HG02884 (cell line): Measurements from ENCODE around the gene PITX2.

Source experiments
- ATAC-seq: cut with Tn5 transposase; IDR thresholded peaks from one replicate; pipeline ENCODE4 v1.9.1; 2021; ENCODE audit warnings: mild to moderate bottlenecking, moderate library complexity; ENCODE audit not compliant: unreplicated experiment

PITX2 gene

DNA sequence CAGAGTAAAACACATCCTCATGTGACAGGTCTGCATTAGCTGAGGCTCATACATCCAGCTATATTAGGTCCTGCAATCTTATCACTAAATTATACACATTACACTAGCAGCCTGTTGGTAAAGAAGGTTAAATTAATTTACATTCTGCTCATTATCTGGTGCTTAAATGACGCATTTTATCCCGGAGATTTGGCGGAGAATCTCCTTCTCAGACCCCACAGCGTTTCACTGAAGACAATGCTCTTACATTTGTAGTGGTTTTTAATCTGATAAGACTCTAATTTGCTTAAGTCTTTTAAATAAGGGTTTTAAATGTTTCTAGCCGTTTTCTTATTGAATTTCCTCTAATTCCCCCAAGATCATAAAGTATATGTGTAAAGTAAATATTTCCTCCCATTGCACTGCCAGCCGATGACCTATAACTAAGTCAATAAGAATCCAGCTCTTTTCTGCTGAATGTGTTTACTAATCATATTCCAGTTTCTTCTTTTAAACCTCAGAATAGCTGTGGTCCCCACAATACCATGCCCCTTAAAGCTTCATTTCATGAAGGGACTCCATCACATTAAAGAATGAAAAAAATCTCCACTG, 2.1 kb upstream of the PITX2 start:
- no peak for ATAC-seq

DNA sequence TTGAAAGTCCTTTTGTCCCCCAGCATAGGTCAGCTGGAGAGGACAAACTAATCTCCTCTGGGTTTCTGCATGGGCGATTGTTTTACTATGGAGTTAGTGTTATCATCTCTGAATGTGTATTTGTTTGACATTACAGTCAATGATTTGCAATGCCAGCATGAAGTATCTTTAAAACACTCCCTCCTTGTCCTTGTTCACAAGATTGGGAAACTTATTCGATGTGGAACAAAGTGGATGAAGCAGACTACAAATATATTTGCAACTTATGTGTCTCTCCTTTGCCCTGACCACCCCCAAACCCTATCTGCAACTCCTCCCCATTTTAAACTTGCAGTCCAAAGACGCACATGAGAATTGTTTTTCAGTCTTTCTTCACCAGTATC, 1.5 kb upstream of the PITX2 start:
- ATAC-seq, result no peak

DNA sequence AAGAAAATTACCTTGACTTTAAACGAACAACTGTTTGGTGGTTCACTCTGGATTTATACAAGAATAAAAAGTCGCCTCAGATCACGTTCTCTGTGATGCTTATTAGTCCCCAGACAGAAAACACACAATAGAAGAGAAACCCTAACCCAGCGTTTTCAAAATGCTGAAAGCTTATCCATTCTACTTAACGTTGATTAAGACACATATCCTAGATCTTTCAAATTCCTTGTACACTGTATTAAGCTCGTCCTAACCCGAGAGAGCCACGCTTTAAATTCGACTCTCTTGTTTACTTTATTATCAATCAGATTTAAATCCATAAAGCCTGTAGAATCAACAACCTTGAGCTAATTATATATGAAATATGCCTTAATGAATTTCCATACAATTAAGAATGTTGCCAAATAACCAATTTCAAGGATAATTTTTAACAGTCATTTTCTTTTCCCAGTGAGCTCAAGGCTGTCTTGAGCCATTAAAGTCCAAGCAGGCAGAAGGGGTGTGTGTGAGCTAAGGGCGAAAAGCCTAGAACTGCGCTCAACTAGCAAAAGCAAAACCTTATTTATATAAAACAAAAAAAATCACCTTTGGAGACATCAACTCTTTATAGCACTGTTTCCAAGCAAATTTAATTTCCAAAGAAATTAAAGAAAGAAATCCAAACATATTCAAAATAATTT, 981 bp upstream of the PITX2 start:
- no peak for ATAC-seq

DNA sequence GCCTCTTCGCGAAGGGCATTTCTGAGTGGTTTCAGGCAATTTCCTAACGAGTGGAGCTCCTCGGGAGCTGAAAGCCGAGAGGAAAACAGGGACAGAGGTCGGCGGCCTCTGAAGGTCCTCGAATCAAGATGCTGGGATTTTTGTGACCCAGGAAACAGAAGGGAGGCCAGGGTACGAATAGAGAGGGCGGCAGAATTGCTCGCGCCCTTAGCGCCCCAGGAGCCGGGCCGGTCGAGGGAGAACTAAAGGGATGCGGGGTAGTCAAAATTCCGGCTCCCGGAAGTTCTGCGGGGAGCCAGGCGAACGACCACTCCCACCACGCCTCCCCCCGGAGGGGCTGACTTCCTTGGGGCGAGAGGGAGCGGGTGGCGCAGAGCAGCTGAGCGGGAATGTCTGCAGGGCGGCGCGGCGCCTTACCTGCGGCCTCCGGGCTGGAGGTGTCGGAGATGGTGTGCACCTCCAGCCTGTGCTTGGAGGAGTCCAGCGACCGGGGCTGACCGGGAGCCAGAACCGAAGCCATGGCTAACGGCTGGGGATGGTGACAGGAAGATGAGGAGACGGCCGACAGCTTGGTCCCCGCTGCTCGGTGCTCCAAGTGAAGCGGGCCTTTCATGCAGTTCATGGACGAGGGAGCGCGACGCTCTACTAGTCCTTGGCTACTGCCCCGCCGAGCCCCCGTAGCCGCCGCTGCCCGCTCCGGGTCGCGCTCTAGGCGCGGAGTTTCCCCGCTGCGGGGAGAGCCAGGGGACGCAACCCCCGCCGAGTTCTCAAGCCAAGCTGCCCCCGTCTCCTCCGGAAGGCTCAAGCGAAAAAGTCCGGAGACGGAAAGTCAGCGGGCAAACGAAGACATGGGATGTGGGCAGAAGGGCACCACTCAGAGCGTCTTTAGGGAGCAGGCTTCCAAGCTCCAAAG, 782 bp downstream of the PITX2 start:
- no peak for ATAC-seq

DNA sequence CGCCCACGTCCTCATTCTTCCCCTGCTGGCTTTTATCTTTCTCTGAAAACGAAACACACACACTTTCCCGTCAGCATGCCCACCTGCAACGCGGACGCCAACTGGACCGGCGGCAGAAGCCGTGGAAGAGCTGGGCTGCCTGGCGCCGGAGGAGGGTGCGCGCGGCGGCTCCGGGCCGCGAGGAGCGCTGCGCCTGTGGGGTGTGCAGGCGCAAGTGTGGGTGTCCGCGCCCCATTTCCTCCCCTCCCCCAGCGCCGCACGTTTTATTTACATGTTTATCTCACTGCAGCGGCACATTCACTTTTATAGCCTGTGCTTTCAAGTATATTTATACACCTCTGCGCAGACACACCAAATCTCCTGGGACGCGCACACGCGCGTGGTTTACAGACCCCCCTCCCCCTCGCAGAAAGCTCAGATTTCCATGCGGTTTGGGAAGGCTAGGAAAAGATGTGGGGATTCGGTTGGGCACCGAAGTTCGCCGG, 1.5 kb downstream of the PITX2 start:
- ATAC-seq, result no peak

DNA sequence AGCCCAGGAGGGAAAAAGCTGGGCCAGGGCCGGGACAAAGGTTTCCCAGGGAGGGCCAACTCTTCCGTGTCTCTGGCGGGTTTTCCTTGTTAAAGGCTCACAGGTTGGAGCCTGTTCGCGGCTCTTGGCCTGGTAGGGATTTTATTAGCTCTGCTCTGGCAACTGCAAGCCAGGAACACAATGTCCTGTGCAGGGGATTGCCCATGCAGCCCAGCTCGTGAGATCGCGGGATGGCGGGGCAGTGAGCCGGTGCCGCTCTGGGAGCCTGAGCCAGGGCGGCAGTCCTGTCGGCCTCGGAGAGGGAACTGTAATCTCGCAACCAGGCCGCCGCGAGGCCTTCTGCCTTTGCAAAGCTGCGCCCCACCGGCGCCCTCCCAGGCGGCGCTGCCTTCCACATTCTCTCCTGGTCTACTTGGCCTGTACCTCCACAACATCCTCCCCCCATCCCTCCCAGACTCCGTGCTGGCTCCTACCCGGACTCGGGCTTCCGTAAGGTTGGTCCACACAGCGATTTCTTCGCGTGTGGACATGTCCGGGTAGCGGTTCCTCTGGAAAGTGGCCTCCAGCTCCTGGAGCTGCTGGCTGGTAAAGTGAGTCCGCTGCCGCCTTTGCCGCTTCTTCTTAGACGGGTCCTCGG, 2.1 kb downstream of the PITX2 start:
- no peak for ATAC-seq

DNA sequence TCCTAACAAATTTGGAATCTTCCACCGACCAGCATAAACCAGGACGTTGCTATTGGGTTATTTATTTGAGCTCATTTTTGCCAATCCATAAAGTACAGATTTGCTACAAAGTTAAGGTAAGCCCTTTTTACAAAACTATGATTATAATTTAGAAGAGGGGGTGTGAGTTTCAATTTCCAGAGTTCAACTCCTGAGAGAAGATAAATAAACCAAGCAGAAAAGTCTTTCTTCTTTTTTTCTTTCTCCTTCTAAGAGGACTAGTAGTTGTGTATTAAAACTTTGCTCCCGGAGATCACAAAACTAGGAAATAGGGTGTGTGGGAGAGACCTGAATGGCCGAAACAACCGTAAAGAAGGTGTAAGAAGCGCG, 2.6 kb downstream of the PITX2 start:
- no peak for ATAC-seq

DNA sequence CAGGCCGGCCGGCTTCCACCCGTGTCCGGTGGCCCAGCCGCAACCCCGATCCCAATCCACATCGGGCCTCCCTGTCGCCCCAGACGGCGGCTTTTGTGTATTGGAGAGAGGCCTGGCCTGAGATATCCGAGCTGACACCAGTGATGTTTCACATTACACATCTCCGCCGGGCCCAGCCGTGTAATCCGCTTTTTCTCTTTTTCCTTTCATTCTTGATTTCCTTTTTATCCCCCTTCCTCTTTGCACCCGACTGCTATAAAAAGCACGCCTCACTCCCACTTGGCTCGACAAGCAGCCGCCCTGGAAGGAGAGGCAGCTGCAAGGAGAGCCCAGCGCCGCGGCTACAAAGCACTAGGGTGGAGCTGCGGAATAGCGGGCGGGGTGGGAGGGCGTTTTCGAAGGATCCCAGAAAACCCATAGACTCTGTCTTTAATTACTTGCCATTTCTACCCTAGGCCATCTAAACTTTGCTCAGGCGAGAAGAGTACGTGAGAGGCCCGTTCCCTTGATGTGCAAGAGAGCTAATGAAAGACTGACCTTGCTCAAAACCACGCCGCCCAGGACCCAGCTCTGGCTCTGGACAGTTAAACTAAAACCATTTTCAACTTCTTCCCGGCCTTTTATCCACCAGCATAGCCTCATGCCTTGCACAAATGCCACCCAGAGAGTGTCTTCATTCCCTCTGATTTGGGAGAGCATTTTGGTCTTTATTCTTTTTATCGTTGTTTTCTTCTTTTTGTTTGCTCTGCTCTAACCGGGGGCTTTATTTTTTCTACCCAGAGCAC, 3.2 kb downstream of the PITX2 start:
- ATAC-seq, result no peak

DNA sequence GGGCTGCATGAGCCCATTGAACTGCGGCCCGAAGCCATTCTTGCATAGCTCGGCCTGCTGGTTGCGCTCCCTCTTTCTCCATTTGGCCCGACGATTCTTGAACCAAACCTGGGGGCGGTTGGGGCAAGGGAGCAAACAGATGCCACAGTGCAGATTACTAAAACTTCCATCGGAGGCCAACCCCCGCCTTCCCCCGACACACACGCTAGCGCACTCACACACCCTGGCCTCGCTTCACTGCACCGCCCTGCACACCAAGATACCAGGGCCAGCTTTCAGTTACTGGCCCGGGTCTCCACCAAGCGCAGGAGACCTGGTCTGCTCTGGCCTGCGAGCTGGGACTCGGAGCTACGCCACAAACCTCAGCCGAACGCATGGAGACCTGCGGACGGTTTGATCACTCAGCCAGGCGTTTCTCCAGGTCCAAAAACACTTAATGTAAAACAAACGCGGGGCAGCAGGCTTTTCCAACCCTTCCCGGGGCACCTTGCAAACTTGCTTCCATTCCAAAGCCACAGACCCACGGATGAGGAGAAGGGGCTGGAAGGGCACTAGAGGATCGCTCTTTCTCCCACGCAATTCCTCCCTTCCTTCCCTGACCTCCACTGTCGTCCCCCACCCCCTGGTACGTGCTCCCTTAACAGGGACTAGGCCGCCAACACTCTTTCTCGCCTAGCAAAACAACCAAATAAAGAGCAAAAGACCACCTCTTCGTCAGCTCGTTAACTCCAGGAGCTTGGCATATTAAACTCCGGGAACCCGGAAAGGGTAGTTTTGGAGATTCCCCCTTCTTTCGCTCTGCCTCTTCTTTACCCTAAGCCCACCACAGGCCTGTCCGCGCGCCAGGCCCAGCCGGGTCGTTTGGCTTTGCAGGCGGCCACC, 4.1 kb downstream of the PITX2 start:
- ATAC-seq, result no peak

DNA sequence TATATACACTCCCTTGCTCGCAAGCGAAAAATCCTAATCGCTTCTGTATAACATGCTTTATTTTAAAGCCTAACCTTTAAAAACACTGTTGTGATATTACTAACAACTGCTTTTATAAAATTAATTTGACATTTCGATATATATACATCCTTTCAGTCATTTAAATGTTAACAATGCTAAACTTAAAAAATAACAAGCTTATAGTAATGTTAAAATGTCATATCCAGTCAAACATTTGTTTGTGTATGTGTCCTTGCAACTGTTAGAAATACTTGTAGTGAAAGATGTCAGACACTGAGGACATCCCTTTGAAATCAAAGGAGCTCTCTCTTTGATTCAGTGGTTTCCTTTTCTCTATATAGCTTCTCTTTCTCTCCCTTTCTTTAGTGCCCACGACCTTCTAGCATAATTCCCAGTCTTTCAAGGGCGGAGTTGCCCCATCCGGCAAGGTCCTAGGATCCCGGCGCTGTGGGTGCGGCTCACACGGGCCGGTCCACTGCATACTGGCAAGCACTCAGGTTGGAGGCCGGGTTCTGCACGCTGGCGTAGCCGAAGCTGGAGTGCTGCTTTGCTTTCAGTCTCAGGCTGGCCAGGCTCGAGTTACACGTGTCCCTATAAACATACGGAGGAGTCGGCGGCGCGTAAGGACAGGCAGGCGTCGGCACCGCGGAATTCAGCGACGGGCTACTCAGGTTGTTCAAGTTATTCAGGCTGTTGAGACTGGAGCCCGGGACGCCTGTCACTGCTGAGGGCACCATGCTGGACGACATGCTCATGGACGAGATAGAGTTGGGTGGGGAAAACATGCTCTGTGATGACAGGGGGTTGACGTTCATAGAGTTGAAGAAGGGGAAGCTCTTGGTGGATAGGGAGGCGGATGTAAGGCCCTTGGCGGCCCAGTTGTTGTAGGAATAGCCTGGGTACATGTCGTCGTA, 5.0 kb downstream of the PITX2 start:
- ATAC-seq, result no peak

DNA sequence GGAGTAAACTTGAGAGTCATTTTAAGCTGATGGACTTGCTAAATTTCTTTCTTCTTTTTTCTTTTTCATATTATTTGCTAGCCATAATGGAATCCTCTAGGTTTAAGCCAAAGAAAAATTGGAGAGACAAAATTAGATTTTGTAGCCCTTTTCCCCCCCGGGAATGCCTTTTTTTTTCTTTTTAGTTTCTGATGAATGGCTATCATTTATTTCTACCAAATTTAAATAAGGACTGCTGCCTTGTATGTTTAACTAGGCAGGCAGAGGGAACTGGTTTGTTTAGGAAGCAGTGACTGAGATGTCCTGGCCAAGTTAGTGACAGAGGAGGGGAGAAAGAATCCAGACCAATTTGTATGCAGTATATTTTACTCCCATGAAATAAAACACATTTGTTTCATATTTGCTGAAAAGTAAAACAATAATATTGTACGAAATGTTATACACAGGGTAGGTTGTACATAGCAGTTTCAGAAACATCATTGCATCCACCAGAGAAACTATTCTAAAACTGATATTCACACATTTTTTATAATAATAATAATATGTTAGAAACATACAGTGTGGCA, 5.7 kb downstream of the PITX2 start:
- no peak for ATAC-seq

DNA sequence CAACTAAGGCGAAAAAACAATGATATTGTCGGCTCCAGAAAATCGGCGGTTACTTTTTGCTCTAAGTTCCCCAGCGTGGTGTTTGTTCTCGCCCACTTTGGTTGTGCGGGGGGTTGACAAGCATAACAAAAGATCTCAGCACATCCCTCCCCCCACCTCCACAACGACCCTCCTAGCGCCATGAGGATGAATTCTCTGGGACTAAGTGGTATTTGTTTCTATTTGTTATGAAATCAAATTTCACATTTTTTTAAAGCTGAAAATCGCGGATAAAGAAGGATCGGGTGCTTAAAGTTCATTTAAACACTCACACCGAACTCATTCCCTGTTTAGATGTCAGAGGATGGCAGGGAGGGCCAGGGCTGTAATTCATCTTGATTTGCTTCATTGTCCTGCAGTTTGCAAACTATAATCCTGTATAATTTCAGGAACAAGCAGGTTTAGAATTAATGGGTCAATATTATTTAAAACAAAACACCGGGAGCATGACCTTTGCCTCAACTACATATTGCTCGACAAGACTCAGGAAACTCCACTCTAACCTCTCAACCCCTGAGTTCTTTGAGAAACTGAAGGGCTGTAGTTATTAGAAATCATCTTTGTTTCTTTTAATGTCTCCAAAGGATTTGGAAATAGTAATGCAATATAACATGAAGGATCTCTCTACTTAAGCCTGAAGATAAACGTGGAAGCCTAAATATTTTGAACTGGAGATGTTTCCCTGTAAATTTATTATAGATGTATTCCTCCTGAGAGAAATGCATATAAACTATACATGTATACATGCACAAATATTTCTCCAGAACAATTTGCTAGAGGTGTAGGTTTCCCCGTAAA, 6.4 kb downstream of the PITX2 start:
- ATAC-seq, result no peak

DNA sequence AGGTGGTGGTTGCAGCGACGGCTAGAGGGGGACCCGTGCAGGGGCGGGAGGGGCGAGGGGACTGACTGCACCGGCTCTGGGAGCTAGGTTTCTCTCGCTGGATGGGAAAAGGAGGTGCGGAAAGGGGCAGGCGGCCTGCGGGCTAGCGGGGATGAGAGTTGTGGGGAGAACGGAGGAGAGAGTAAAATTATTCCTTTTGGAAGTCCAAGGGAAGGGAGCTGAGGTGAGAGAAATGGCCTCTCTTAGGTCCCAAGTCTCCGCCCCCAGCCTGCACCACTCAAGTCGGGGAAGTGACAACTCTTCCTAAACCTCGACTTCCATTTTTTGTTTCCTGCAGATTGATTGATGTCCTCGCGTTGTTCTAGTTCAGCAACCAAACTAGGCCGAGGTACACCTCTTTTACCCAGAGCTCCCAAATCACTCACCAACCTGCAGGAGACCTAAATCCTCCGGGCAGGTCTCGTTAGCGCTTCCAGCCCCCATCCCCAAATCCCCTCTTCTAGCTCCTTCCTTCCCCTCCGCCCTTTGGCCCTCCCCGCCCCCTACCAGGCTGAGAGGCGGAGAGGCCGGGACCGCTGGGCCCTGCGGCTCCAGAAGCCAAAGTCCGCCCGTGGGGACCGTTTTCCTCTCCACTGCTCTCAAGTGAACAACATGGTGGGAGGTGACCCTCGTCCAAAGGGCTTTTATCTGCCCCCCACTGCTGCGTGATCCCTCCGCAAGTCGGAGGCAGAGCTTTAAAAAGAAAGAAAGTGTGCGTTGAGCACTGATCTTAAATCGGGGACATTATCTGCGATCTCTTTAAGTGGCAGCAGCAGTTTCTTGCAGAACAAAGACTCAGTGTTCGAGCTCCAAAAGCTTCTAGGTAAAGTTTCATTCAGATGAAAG, 7.3 kb downstream of the PITX2 start:
- ATAC-seq, result no peak

DNA sequence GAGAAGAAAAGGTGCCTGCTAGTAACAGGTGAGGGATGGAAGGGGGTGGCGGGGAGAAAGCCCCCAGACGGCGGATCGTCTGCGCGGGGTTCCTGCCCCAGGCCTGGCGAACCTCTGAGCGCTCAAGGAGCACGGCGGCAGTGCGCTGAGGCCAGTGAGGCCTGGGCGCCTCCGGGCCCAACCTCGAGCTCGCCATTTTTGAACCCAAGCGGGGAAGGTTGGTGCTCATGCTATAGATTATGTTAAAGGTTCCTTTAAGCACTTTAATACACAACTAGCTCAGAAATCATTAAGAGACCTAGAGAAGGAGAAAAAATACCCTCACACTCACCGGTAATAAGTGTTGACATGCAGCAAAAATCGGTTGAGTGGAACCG, 7.9 kb downstream of the PITX2 start:
- no peak for ATAC-seq

DNA sequence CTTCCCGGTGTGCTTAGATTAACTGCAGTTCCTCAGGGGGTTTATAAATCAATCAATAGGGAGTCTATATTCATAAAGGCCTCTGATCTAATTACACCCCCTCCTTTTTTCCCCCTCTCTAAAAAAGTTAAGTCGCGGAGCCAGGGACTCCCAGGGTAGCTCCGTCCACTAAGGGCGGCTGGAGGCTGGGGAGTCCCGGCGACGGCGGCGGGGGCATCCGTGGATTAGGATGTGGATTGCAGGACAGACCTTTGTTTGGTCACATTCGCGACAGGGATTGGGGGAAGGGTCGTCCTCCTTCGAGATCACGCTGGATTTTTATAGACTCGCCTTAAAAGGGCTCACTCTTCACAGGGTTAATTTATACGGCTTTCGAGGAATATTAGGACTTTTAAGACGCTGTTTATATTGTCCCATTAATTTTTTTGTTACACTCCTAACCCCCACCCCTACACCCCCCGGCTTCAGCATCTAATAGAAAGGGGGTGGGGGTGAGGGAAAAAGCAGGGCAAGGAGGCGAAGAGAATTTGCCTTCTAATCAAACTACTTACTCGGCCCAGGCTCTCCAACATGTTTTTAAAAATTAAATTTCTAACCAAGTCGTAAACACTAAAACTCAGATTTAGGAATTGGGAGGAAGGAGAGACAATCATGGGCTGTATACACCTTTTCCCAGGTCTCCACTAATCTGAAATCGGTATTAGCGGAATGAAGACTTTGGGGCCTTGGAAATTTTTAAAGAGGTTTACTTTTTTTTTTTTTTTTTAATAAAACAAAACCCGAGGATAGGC, 8.5 kb downstream of the PITX2 start:
- no peak for ATAC-seq

DNA sequence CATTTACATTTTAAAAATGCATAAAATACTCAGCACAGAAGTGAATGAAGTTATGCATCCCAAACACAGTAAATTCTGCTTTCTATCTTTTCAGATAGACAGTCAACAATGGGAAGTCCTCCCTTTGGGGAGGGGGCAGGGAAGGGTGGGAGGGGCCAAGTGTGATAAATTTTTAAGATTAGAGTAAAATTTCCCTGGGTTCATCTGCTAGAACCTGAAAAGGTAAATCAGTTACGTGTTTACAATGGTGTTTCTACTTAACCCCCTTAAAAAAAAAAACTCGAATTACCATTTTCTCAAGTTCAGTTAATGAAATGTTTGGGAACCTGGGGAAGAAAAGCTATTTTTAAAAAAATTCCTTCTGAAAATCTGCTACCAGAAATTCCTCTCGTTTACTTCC, 9.1 kb downstream of the PITX2 start:
- ATAC-seq, result no peak
